GM12878 (cell line): ENCODE results near the gene UPK1B. TPM values are rescaled to one million over a fixed set of nuclear protein-coding genes. Genes with fewer than 3 reads are reported as not detected.
"Not testable (repeated sequence)": the region's sequence is repeated elsewhere in the genome, so short reads cannot be mapped to it uniquely, and the experiment has no call there.

Experiments used
- ATAC-seq: fragments of 200-7000 bp; cut with Tn5 transposase; 3 replicates; pipeline ENCODE4 v1.9.1; 2020; ENCODE audit warnings: mild to moderate bottlenecking, moderate library complexity
- BruUV-seq: library from RNA; stranded (reverse); fragments of 400-500 nt; replicated peaks from 2 replicates; lab custom pipeline; 2021; lab: Mats Ljungman, UMichigan
- CTCF ChIA-PET: fragments of 300-600 bp; sonication (Branson Sonifier 250); formaldehyde crosslinking; extraction: SDS; loops from one replicate; lab custom pipeline; 2021; ENCODE audit warnings: inconsistent platforms; lab: Yijun Ruan, JAX
- POLR2A ChIA-PET: fragments of 350-600 bp; formaldehyde crosslinking; extraction: SDS; loops from one replicate; lab custom pipeline; 2021; ENCODE audit warnings: inconsistent platforms; lab: Charles Lee
- RAD21 ChIA-PET: fragments of 300-600 bp; sonication (Branson Sonifier 250); formaldehyde crosslinking; loops from one replicate; lab custom pipeline; 2023; ENCODE audit warnings: antibody characterized with exemption; ENCODE audit not compliant: unreplicated experiment; lab: Charles Lee
- SMC1A ChIA-PET: fragments of 300-600 bp; sonication (Branson Sonifier 250); formaldehyde crosslinking; loops from one replicate; lab custom pipeline; 2023; ENCODE audit not compliant: unreplicated experiment, uncharacterized antibody; lab: Charles Lee
- DNase-seq: peaks from one replicate; pipeline ENCODE4 v3.0.0-alpha.2; 2011; ENCODE audit warnings: low read depth, low spot score
- FAIRE-seq: peaks from 3 replicates; lab custom pipeline; 2011; peaks lifted over from hg19 to GRCh38; lab: Jason Lieb, UNC
- H2AFZ ChIP-seq: 2 replicates; pipeline ENCODE4 v1.6.0; 2011; ENCODE audit warnings: low read depth, low read length, control low read depth; ENCODE audit not compliant: control insufficient read depth
- H3K27ac ChIP-seq: 2 replicates; pipeline ENCODE4 v1.5.1; 2011; ENCODE audit warnings: control low read depth; ENCODE audit not compliant: control insufficient read depth, insufficient read depth
- H3K27me3 ChIP-seq, 2 experiments: replicated peaks in 1 of 2; 2 replicates each; pipeline versions ENCODE4 v1.6.0 to v1.6.1; 2011; ENCODE audit warnings: low read length in 1 of 2; ENCODE audit not compliant: control insufficient read depth in 2 of 2, insufficient read depth in 2 of 2
- H3K36me3 ChIP-seq, 2 experiments: 2 replicates each; pipeline ENCODE4 v1.5.1; 2011; ENCODE audit warnings: low read length in 1 of 2; ENCODE audit not compliant: control insufficient read depth in 2 of 2, insufficient read depth in 2 of 2
- H3K4me1 ChIP-seq: 2 replicates; pipeline ENCODE4 v1.6.1; 2011; ENCODE audit warnings: mild to moderate bottlenecking, low read length, moderate library complexity, mixed read lengths; ENCODE audit not compliant: control insufficient read depth, insufficient read depth
- H3K4me2 ChIP-seq: 2 replicates; pipeline ENCODE4 v1.6.0; 2011; ENCODE audit warnings: control low read depth; ENCODE audit not compliant: control insufficient read depth, insufficient read depth
- H3K4me3 ChIP-seq: fragments of 200-600 bp; sonication (generic); 2 replicates; pipeline ENCODE4 v1.5.1; 2016
- H3K79me2 ChIP-seq: 2 replicates; pipeline ENCODE4 v1.6.0; 2011; ENCODE audit warnings: low read length; ENCODE audit not compliant: control insufficient read depth, insufficient read depth
- H3K9ac ChIP-seq: 2 replicates; pipeline ENCODE4 v1.8.0; 2011; ENCODE audit warnings: low read length, control low read depth, mixed read lengths; ENCODE audit not compliant: control insufficient read depth, insufficient read depth
- H3K9me3 ChIP-seq: replicated peaks from 3 replicates; pipeline ENCODE4 v1.5.1; 2011; ENCODE audit warnings: mild to moderate bottlenecking, low read length; ENCODE audit not compliant: control insufficient read depth, insufficient read depth
- H4K20me1 ChIP-seq: 2 replicates; pipeline ENCODE4 v1.6.0; 2011; ENCODE audit not compliant: control insufficient read depth, insufficient read depth
- WGBS: methylation state at CpG from one replicate; pipeline ENCODE4 v1.1.6; 2016; ENCODE audit warnings: low lambda C conversion rate; ENCODE audit not compliant: insufficient replicate concordance, insufficient coverage; ENCODE audit errors: missing lambda C conversion rate; 5-methylcytosine and 5-hydroxymethylcytosine counted together
- in situ Hi-C: fragments of 300-500 bp; cut with MboI; formaldehyde crosslinking; loops from 9 replicates; pipeline ENCODE4 v1.14.3; 2018; ENCODE audit warnings: mixed read lengths
- intact Hi-C: fragments of 100-400 bp; cut with micrococcal nuclease; formaldehyde crosslinking; loops from one replicate; pipeline ENCODE4 v1.14.2; 2022; ENCODE audit not compliant: unreplicated experiment
- polyA plus RNA-seq, 11 experiments: library from polyadenylated mRNA; depleted of rRNA in 4 of 11; unstranded in 6 of 11; stranded (reverse) in 5 of 11; fragments of >200 nt; fragmentation: Nextera tagmentation in 4 of 11; fragmentation: Illumina TruSeq in 1 of 11; extraction: Ambion mirVana in 4 of 11; extraction: Trizol in 1 of 11; gene quantifications; 1 replicate in 1 of 11; 2 replicates in 10 of 11; pipeline versions ENCODE4 v1.2.1 to v1.2.3, GENCODE V29; 2011 to 2016; ENCODE audit warnings: inconsistent platforms in 2 of 11, missing spikeins in 2 of 11, low read depth in 1 of 11
- total RNA-seq, 4 experiments: library from RNA; depleted of rRNA in 3 of 4; stranded (reverse); fragments of >200 nt in 3 of 4; fragmentation: Illumina TruSeq in 1 of 4; extraction: Trizol in 1 of 4; gene quantifications; 2 replicates each; pipeline versions ENCODE4 v1.2.1 to v1.2.3, GENCODE V29; 2013 to 2021
- TF ChIP-seq, protein P1 (sequence below): IDR thresholded peaks from 2 replicates; pipeline ENCODE4 v1.6.1; 2011; ENCODE audit warnings: borderline replicate concordance, low read depth, mild to moderate bottlenecking, moderate library complexity, low read length; ENCODE audit not compliant: insufficient read depth, poor library complexity, severe bottlenecking

Gene UPK1B
- total and polyA plus RNA-seq, 10 of the 15 experiments (the other 5 are each of a cell fraction or from before 2014, with no cell fraction given) = not detected

DNA sequence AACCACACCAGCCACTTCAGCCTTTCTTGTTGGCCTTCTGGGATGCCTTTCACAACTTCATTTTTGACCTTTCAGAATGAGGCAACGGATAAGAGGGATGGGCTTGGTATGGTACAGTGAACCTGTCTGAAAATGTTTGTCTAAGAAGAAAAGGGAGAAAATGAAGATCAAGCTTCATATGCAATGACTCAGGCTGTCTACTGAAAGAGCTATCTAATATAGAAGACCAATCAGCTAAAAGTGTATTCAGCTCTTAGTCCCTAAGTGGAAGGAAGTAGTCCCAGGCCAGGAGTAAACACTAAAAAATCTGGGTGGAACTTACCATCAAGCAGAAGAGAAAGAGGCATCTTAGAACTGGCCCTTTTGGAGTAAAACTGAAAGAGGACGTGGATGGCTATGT, 12.2 kb upstream of the UPK1B start:
- no peak overlapping the region for H3K4me2 ChIP-seq
- FAIRE-seq = no peak
- 3% methylated on average over 2 of the region's 2 CpGs for WGBS

DNA sequence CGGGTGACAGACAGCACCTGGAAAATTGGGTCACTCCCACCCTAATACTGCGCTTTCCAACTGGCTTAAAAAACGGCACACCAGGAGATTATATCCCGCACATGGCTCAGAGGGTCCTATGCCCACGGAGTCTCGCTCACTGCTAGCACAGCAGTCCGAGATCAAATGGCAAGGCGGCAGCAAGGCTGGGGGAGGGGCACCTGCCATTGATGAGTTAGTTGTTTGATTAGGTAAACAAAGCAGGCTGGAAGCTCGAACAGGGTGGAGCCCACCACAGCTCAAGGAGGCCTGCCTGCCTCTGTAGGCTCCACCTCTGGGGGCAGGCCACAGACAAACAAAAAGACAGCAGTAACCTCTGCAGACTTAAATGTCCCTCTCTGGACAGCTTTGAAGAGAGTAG, 8.7 kb upstream of the UPK1B start:
- H2AFZ ChIP-seq, H3K27me3 ChIP-seq, SMC1A ChIA-PET, in situ Hi-C loops, BruUV-seq, H3K79me2 ChIP-seq, H4K20me1 ChIP-seq, H3K9me3 ChIP-seq, H3K4me3 ChIP-seq, ATAC-seq, RAD21 ChIA-PET, H3K4me1 ChIP-seq, FAIRE-seq, H3K4me2 ChIP-seq, DNase-seq, CTCF ChIA-PET, H3K36me3 ChIP-seq, H3K27ac ChIP-seq, H3K9ac ChIP-seq, intact Hi-C loops: not testable (repeated sequence)
- POLR2A ChIA-PET = interaction anchor here (0.7 kb wide), 1 partner anchor 62 kb away, joined by 3 read pairs; no protein-coding TSS in a partner anchor
- WGBS = 38% methylated on average over 9 of the region's 9 CpGs

More for the DNA sequence above, 12.2 kb upstream of the UPK1B start:
- ATAC-seq (no peak), DNase-seq (no peak)
- Histone ChIP-seq H2AFZ (no peak overlapping the region), H3K36me3 (no peaks in the 10 kb centered on the region), H3K9ac (no peak overlapping the region), H4K20me1 (no peaks in the 10 kb centered on the region), H3K4me3 (no peak overlapping the region), H3K27me3 (no peaks in the 10 kb centered on the region), H3K9me3 (no peaks in the 10 kb centered on the region; the same call in 2 of the 3 replicates), H3K27ac (no peak overlapping the region), H3K79me2 (no peaks in the 10 kb centered on the region), H3K4me1 (no peaks in the 10 kb centered on the region)
- ChIA-PET CTCF (no interaction called here), POLR2A (no interaction called here), SMC1A (interaction anchor here (1.0 kb wide), 1 partner anchor 14 kb away, joined by 3 read pairs; no protein-coding TSS in a partner anchor), RAD21 (no interaction called here)
- BruUV-seq = no TSS peak
- intact Hi-C loops = no loop called here
- TF ChIP-seq, protein P1, sequence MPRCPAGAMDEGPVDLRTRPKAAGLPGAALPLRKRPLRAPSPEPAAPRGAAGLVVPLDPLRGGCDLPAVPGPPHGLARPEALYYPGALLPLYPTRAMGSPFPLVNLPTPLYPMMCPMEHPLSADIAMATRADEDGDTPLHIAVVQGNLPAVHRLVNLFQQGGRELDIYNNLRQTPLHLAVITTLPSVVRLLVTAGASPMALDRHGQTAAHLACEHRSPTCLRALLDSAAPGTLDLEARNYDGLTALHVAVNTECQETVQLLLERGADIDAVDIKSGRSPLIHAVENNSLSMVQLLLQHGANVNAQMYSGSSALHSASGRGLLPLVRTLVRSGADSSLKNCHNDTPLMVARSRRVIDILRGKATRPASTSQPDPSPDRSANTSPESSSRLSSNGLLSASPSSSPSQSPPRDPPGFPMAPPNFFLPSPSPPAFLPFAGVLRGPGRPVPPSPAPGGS = no peak
- in situ Hi-C loops = no loop called here
